GM18505 (cell line): ENCODE measurements around the gene CHMP6.

Experiments
- ATAC-seq: cut with Tn5 transposase; IDR thresholded peaks from one replicate; pipeline ENCODE4 v1.9.1; 2021; ENCODE audit not compliant: unreplicated experiment
- POLR2A ChIP-seq: IDR thresholded peaks from 4 replicates; pipeline ENCODE4 v1.6.1; 2011; ENCODE audit warnings: borderline replicate concordance; ENCODE audit not compliant: insufficient read depth, insufficient read length; ENCODE audit errors: extremely low read depth

Gene CHMP6

GRCh38 chr17:80950466-80951120, 41.0 kb upstream of the CHMP6 start:
- TF ChIP-seq POLR2A = no peak
- ATAC-seq = no peak

DNA sequence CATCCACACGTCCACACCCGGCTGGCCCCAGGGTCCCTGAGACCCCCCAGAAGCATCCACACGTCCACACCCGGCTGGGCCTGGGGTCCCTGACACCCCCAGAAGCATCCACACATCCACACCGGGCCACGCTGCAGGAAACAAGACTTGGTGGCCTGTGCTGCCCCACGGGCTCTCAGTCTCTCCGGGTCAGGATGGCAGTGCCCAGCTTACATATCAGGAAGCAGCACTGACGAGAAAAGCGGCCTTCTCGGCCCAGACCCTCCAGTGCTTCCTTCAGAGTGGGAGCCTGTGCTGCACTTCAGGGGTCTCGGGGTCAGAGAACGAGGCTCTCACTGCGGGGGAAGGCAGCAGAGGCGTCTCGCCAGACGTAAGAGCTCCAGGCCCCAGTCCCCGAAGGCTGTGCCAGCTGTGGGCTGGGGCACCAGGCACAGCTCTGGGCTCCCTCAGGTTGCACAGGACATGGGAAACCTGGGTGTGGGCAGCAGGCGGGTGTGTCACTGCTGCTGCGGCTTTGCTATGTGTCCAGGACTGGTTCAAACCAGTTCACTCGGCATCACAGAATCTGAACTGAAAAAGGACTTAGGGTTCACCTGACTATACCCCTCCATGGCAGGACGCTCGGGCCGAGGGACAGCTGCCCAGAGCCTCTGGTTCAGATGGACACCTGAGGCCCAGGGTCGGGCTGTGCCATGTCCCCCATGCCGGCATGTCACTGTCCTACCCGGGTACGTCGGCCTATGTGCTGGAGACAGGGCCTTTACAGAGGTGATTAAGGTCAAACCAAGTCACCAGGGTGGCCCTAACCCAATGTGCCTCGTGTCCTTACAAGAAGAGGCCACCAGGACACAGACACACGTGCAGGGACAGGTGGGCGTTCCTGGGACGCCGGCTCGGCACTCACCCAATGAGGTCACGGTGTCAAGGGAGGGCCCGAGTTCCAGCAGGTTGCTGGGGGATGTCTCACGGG, 40.2 kb upstream of the CHMP6 start:
- ATAC-seq = no peak
- no peak for TF ChIP-seq POLR2A

- TF ChIP-seq POLR2A = no peak
- ATAC-seq = no peak
Measured at GRCh38 chr17:80952291-80952690, 39.4 kb upstream of the CHMP6 start.

DNA sequence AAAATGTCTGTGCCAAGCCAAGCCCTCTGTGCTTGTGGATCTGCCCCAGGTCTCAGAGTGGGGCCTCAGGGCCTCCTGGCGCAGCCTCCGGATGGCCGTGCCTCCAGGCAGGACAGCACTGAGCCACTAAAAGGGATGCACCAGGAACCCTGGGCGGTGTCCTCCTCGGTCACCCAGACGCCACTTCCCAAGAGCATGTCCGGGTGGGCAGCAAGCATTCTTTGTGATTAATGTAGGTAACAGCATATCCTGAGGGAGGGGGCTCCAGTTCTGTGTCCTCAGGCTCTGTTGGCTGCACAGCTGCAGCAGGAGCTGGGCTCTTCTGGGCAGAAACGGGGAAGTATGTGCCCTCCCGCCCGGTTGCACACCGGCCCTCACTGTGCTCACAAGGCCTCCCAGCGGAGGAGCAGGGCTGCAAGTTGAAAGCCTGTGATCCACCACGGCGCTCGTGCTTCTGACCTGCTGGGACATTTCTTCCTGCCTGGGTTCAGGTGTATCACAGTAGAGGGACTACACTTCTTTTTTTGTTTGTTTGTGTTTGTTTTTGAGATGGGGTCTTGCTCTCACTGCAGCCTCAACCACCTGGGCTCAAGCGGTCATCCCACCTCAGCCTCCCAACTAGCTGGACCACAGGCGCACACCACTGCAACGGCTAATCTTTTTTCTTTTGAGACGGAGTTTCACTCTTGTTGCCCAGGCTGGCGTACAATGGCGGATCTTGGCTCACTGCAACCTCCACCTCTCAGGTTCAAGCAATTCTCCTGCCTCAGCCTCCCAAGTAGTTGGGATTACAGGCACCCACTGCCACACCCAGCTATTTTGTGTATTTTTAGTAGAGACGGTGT, 37.9 kb upstream of the CHMP6 start:
- no peak for ATAC-seq
- TF ChIP-seq POLR2A = no peak

GRCh38 chr17:80955078-80955477, 36.6 kb upstream of the CHMP6 start:
- no peak for ATAC-seq
- no peak for TF ChIP-seq POLR2A

GRCh38 chr17:80955671-80956280, 35.9 kb upstream of the CHMP6 start:
- no peak for ATAC-seq
- no peak for TF ChIP-seq POLR2A

GRCh38 chr17:80956321-80957190, 35.1 kb upstream of the CHMP6 start:
- no peak for TF ChIP-seq POLR2A
- no peak for ATAC-seq

DNA sequence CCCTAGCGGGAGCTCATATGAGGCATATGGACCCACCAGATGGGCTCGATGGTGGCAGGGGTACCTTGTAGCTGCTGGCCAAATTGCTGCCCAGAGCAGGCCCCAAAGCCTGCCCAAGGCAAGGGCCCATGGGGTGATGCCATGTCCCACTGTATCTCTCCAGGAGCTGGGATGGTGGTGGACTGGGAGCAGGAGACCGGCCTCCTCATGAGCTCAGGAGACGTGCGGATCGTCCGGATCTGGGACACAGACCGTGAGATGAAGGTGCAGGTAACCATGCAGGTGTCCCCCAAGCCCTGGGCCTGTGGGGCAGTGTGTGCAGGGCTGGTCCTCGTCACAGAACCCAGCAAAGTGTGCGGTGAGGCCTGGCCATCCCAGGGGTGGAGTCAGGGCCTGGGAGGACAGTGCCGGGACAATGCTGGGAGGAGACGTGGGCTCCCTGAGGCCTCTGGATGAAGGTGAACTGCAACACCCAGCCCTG, 34.1 kb upstream of the CHMP6 start:
- TF ChIP-seq POLR2A = no peak
- ATAC-seq = no peak

DNA sequence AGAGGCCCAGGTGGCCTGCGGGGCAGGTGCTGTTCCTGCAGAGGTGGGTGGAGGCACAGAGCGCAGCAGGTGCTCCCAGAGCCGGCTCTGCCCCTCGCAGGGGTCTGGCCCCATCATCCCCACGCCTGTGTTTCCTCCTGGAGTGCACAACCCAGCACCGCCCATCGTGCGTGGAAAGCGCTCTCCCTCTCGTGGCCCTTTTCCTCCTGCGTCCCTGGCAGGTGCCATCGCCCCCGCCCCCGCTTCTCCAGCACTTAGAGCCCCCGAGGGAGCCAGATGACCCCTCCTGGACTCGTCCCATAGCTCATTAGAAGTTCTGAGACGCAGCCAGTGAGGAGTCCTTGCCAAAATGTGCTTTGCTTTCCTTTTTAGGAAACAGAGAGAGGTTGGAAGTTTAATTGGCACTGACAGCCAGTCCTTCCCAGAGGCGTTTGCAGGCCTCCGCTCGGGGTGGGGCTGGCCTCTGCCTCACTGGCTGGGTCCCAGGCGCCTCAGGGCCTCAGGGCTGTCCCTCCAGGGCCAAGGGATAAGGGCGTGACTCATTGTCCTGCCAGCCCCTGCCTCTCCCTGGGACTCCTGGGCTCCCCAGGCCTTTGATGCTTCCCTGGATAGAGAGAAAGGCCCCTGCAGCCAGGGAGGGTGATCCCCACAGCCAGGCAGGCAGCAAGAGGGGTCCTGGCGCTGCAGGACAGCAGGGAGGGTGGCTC, 32.2 kb upstream of the CHMP6 start:
- no peak for TF ChIP-seq POLR2A
- no peak for ATAC-seq

- ATAC-seq = no peak
- no peak for TF ChIP-seq POLR2A
Measured at GRCh38 chr17:80960037-80960796, 31.4 kb upstream of the CHMP6 start.
